GM21786 (cell line): Measurements from ENCODE around the gene SLC35B2.

Source experiments
- ATAC-seq: cut with Tn5 transposase; IDR thresholded peaks from one replicate; pipeline ENCODE4 v1.9.1; 2021; ENCODE audit not compliant: unreplicated experiment

SLC35B2 gene

DNA sequence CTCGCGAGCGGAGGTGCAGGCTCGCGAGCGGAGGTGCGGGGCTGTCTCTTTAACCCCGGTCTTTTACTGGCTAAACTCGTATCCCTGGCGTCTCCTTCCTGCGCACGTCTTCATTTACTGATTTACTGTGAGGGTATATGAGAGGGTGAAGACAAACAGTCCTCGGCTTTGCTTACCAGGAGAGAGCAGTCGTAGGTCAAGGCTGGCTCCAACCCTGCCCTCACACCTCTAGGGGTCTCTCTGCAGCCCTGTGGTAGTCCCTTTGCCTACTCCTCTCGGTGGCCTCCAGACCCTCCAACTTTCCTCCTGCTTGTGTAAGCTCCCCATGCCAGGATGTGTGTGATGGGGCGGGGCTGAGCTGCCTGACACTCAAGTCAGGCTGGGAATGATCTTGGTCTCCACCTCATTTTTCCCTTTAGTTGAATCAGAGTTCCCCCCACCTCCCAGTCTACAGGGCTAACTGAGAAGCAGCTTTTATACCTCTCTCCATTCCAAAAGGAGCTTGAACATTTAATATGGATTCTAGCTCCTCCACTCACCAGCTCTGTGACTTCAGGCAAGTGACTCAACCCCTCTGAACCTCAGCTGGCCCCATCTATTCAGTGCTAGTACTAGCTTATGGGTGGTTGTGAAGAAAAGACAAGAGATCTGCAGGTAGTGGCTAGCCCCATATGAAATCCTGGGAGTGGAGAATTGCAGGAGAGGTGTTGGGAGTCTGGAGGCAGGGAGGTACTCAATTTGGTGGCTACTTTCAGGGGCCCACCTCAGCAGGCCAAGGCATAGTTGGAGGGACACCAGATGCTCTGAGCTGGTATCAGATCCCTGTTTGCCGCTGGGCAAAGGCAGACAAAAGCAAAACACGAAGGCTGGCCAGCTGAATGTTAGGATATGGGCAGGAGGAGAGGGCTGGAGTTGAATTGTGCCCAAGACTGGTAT, 33.0 kb downstream of the SLC35B2 start:
- ATAC-seq, result no peak

DNA sequence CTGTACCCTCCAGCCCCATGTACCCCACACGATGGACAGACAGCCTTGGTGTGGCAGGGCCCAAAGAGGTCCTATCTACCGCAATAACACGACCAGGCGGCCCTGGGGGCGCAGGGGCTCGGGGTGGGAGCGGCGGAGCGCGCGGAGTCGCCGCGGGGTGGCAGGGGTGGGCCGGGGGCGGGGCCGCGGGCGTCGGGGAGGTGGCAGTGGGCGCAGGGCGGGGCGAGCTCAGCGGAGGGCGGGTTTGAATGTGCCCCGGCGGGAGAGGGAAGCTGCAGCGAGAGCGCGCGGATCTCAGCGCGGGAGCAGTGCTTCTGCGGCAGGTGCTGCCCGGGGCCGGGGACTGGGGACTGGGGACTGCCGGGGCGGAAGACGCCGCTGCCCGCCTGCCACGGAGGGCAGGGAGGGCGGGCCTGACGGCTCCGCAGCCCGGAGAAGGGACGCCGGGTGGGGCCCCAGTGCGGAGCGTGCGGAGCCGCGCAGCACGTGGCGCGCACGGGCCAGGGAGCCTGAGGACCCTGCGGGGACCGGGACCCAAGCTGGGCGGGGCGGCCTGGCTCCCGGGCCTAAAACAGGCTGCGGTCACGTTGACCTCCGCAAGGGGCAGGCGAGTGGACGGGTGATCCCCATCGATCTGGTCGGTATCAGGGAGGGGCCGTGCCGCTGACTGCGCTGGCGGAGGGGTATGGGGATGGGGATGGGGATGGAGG, 33.9 kb downstream of the SLC35B2 start, which contains the start of gene SLC29A1:
Gene SLC29A1 (plus strand): TSS at position 277 of the 710 bp plus-strand sequence. CDS start 3,719 bp downstream, outside the sequence.
- ATAC-seq, result peak; percentile 33

DNA sequence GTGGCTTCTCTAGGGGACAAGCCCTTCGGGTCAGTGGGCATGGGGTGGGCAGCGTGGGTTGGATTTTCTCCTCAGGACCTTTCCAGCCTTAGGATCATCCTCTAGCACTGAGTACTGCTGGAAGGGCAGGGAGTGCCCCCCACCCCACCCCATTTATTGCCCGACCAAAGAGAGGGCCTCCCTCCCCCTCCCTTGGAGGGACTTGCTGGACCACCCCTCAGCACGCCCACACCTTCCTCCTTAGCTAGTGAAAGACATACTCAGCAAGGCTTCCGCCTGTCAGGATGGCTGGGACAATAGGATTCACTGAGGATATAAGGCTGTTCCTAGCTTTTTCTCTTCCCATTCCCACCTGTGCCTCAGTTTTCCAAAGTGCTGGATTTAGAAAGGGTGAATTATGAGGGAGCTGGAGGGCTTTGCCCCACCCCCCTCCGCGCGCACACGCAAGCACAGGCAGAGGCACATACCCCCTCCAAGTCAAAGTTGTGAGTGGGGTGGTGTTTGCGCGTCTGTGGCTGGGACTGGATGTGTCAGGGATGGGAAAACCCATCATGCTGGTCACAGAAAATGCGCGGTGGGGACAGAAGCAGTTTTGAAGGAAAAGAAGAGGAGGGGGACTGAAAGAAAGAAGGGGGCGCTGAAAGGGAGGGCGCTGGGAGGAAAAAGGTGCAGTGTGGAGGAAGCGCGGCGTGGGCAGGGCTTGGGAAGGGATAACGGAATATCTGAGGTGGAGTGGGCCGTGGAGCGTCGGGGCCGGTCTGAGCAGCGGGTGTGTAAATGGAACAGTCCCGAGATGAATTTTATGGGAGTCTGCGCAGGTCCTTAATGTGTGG, 34.6 kb downstream of the SLC35B2 start:
- ATAC-seq, result peak; percentile 4

DNA sequence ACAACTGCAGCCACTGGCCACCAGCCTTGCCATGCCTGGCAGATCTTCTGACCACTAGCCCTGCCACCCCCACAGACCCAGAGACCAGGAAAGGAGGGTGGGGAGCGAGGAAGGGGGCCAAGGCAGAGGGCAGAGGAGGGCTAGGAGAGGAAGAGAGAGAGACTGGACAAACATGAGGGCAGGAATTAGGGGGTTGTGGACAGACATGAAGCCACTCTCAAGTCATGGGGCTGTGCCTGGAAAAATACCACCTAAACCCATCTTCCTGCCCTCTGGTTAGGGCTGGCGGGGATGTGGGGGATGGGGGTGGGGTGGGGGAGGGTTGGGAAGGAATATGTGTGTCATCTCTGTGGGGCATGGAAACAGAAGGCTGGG, 35.4 kb downstream of the SLC35B2 start:
- ATAC-seq, result no peak

DNA sequence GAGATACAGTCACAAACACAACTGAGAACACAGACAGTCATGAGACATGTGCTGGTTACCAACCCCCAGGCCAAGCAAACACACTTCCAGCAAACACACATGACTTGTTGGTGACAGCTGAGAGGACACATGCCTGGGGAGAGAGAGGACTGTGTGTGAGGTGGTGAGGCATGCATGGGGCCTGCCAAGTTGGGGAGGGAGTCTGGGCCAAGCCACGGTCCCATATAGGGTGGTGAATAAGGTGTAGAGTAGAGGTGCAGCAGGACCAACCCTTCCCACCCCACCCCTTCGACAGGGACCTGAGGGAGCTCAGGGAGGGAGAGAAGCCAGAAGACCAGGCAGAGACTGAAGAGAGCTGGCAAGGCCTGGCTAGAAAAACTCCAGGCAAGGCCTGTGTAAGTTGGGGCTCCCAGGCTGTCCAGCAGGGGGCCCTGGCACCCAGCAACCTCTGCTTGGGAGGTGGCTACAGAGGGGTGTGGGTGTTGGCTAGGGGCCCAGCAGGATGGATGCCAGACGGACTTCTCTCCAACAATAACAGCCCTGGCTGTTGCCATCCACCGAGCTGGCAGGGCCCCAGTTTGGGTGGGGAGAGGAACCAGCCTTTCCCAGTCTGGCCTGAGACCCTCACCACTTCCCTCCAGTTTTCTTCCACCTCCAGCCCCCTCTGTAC, 35.9 kb downstream of the SLC35B2 start:
- ATAC-seq, result peak; percentile 36

DNA sequence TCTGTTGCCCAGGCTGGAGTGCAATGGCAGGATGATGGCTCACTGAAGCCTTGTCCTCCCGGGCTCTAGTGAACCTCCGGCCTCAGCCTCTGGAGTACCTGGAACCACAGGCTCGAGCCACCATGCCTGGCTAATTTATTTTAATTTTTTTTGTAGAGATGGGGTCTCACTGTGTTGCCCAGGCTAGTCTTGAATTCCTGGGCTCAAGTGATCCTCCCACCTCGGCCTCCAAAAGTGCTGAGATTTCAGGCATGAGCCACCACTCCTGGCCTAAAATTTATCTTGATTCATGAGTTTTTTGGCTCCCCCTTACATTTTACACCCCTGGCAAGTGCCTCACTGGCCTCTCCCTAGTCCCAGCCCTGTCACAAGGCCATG, 36.4 kb downstream of the SLC35B2 start:
- no peak for ATAC-seq

DNA sequence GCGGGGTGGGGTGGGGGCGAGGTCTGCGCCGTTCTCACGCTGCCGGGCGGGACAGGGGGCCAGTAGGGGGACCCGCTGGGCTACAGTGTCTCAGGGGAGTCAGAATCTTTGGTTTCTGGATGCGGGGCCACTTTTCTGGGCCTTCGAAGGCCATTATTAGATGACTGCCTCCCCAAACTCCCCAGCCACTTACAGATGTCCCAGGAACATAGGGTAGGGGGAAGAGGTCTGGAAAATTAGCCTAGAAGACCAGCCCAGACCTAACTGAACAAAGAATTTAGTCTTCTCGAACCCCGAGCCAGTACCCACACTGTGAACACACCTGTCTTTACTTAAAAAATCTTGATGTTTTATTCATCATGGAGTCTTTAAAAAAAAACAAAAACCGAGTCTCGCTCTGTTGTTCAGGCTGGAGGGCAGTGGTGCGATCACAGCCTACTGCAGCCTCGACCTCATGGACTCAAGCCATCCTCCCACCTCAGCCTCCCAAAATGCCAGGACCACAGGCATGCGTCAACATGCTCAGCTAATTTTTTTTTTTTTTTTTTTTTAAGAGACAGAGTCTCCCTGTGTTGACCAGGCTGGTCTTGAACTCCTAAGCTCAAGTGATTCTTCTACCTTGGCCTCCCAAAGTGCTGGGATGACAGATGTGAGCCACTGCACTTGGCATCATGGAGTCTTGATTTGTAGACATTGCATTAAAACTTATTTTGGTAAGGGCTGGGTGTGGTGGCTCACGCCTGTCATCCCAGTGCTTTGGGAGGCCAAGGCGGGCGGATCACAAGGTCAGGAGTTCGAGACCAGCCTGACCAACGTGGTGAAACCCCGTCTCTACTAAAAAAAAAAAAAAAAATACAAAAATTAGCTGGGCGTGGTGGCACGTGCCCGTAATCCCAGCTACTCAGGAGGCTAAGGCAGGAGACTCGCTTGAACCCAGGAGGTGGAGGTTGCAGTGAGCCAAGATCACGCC, 37.2 kb downstream of the SLC35B2 start:
- no peak for ATAC-seq

DNA sequence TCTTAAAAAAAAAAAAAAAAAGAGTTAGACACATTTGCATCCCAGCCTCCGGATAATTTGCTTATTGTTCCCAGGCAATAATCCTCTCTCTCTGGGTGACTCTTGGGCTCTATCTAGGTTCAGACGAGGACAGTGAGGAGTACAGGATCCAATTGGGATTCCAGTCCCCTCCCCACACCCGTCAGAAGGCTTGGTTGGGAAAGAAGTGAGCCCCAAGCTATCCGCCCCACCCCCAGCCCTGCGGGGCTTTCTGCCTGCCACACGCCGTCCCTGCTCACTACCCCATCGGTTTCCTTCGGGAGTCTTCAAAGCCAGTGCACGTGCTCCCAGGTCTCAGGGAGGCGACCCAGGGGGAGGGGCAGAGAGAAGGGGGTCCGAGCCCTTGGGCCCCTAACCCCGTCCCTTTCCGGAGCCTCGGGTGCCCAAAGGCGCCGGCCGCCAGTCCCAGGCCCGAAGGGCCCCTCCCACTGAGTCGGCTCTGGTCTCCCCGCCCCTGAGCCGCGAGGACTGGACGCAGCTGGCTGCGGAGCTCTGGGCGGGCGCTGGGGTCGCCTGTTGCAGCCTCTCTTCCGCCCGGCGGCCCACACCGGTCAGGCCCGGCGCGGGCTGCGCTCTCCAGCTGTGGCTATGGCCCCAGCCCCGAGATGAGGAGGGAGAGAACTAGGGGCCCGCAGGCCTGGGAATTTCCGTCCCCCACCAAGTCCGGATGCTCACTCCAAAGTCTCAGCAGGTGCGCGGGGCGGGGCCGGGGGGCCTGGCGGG, 38.1 kb downstream of the SLC35B2 start:
- ATAC-seq, result peak; percentile 39

DNA sequence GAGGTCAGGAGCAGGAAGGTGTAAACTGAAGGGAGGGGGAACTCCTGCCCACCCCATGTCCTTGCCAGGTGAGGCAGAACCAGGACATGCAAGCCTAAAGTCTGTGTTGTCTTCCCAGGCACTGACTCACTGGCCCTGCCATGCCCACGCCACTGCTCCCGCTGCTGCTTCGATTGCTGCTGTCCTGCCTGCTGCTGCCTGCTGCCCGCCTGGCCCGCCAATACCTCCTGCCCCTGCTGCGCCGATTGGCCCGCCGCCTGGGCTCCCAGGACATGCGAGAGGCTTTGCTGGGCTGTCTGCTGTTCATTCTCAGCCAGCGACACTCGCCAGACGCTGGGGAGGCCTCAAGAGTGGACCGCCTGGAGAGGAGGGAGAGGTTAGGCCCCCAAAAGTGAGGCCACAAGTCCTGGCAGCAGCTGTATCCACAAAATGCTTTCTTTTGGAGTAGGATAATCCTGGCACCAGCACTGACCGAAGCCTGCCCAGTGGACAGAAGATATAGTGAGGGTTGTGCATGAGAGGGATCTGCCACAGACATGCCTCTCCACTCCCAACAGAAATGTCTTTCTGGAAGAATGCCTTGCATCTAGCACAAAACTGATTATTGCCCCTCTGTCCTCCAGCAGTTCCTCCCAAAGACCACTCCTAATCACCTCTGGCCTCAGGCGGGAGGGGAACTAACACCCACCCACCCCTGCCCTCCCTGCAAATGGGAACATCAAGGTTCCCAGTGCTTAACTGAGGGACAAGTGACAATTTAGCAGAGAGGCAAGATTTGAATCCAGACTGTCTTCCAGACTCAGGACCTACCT, 39.8 kb downstream of the SLC35B2 start:
- ATAC-seq, result no peak

DNA sequence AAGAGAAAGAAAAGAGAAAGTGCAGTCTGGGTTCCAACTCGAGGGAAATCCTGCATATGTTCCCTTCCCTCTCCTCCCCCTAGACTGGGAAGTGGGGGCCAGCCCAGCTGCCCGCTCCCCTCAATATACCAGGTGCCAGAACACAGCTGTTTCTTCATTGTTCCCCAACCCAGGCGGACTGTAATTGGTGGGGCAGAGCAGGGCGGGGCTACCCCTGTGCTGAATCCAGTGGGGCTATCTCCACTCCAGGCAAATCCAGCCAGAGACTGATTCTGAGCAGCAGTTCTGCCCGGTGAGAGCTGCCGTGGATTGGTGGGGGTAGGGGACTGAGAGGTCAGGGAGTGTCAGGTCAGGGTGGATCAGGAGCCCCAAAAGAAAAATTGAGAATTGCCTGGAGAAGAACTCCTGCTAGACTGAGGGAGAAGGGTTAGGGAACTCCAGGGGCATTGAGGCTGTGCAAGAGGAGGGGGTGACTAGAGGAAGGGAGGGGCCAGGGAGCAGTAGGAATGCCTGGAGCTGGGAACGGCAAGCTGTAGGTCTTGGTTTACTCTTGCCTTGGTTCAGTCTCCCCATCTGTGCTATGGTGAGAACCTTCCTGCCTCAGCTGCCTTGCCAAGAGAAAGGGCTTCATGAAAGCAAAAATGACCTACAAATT, 40.5 kb downstream of the SLC35B2 start, which contains the start of gene MYMX:
Gene MYMX (plus strand): TSS at position 250 of the 655 bp plus-strand sequence. CDS start 546 bp downstream, outside the sequence.
- no peak for ATAC-seq

DNA sequence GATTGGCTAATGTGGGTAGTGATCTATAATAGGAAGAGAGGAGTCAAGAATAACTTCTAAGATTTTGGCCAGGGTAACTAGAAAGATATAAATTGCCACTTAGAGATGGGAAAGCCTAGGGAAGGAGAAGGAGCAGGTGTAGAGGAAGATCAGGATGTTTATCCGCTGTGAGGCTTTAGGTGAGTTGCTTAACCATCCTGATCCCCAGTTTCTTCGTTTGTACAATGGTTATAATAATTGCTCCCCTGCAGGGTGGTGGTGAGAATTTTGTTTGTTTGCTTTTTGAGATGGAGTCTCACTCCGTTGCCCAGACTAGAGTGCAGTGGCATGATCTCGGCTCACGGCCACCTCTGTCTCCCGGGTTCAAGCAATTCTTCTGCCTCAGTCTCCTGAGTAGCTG, 43.0 kb downstream of the SLC35B2 start:
- no peak for ATAC-seq

DNA sequence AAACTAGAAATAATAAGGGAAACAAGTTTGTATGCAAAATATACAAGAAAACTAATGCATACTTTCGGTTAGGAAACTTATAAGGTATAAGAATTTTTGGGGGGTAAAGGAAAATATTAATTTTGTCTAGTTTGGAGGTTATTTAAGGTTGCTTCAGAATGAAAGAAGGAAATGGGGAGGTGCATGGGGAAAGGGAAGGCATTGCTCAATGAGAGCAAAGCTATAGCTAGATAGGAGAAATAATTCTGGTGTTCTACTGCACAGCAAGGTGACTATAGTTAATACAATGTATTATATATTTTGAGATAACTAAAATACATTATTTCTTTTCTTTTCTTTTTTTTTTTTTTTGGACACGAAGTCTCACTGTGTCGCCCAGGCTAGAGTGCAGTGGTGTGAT, 46.0 kb downstream of the SLC35B2 start:
- no peak for ATAC-seq

DNA sequence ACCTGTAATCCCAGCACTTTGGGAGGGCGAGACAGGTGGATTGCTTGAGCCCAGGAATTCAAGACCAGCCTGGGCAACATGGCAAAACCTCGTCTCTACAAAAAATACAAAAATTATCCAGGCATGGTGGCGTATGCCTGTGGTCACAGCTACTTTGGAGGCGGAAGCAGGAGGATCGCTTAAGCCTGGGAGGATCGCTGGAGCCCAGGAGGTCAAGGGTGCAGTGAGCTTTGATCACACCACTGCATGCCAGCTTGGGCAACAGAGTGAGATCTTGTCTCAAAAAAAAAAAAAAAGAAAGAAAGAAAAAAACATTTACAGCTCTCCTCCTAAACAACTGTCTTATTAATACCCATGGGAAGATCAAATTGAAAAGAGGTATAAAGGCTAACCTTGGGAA, 49.4 kb downstream of the SLC35B2 start:
- no peak for ATAC-seq
